Heart left ventricle (tissue), 16 donors: Measurements from ENCODE around the gene KLF7. TPM values are rescaled to one million over a fixed set of nuclear protein-coding genes. Genes with fewer than 3 reads are reported as not detected.

Experiments used
- ATAC-seq, 4 donors: fragments of 200-7000 bp; cut with Tn5 transposase; one replicate each; pipeline ENCODE4 v1.9.1; 2020 to 2022; ENCODE audit warnings: moderate library complexity in 4 of 4, mild to moderate bottlenecking in 3 of 4, moderate number of reproducible peaks in 1 of 4
- DNase-seq, 5 donors: peaks; one replicate each; pipeline ENCODE4 v3.0.0-alpha.2; 2020
- H3K27ac ChIP-seq, 12 donors: fragments of 200-600 bp; sonication (generic) in 4 of 12; one replicate each; pipeline versions ENCODE4 v1.5.0 to v1.8.0; 2016 to 2022; ENCODE audit warnings: mild to moderate bottlenecking in 2 of 12
- H3K27me3 ChIP-seq, 9 donors: fragments of 200-600 bp; sonication (generic) in 2 of 9; one replicate each; pipeline versions ENCODE4 v1.5.1 to v1.8.0; 2016 to 2022; ENCODE audit warnings: mild to moderate bottlenecking in 3 of 9
- H3K36me3 ChIP-seq, 9 donors: fragments of 200-600 bp; sonication (generic) in 2 of 9; one replicate each; pipeline versions ENCODE4 v1.5.0 to v1.8.0; 2018 to 2022; ENCODE audit warnings: mild to moderate bottlenecking in 2 of 9
- H3K4me1 ChIP-seq, 12 donors: fragments of 200-600 bp; sonication (generic) in 4 of 12; one replicate each; pipeline versions ENCODE4 v1.5.0 to v1.8.0; 2016 to 2022; ENCODE audit warnings: mild to moderate bottlenecking in 3 of 12
- H3K4me3 ChIP-seq, 12 donors: fragments of 200-600 bp; sonication (generic) in 4 of 12; one replicate each; pipeline versions ENCODE4 v1.5.0 to v1.8.0; 2017 to 2022; ENCODE audit warnings: mild to moderate bottlenecking in 9 of 12, moderate library complexity in 4 of 12
- H3K9me3 ChIP-seq, 12 donors: fragments of 200-600 bp; sonication (generic) in 4 of 12; one replicate each; pipeline versions ENCODE4 v1.5.0 to v1.8.0; 2016 to 2022; ENCODE audit warnings: mild to moderate bottlenecking in 1 of 12
- CTCF ChIP-seq, 12 donors: fragments of 200-600 bp; sonication (generic) in 4 of 12; IDR thresholded peaks; one replicate each; pipeline versions ENCODE4 v1.5.0 to v1.8.0; 2018 to 2022; ENCODE audit warnings: antibody characterized with exemption in 12 of 12, mild to moderate bottlenecking in 5 of 12
- POLR2A ChIP-seq, 2 donors: fragments of 450-650 bp; IDR thresholded peaks; one replicate each; pipeline ENCODE4 v1.6.1; 2017; ENCODE audit warnings: antibody characterized with exemption in 2 of 2, mild to moderate bottlenecking in 2 of 2, moderate library complexity in 2 of 2
- WGBS, 4 donors: extraction: QIAGEN DNeasy Blood & Tissue Kit in 2 of 4; methylation state at CpG; one replicate each; pipeline versions ENCODE4 v1.1.5 to v1.1.7; 2013 to 2018; 5-methylcytosine and 5-hydroxymethylcytosine counted together
- intact Hi-C, 10 donors: fragments of 100-400 bp; cut with DNase I; formaldehyde crosslinking; loops; one replicate each; pipeline versions ENCODE4 v1.11.1 to v1.14.2; 2022
- polyA plus RNA-seq, 2 donors: library from polyadenylated mRNA; stranded (reverse); fragments of 200-250 nt; gene quantifications; one replicate each; pipeline ENCODE4 v1.2.3, GENCODE V29; 2013
- total RNA-seq, 9 donors: library from RNA; depleted of rRNA in 2 of 9; stranded (reverse); fragments of >200 nt in 2 of 9; fragmentation: NEBNext Ultra II Directional in 3 of 9; extraction: Animal tissue kit (Norgen Biotek cat#: 25700) in 3 of 9; gene quantifications; one replicate each; pipeline versions ENCODE4 v1.1.0 to v1.2.4, GENCODE V29; 2016 to 2023
- donor health status: ischemic (EF 13 %, LVEDD 7.1; RV severe dilation, severe dysfunction).
- donor health status: healthy with polysubstance abuse.
- donor health status: DM: no; HTN: yes; CAD: no.
- donor health status: DM: no; HTN: no; CAD: no.
- donor health status: ischemic (EF 25% LVEDD 6.9; RV normal size, moderate dysfunction).
- donor health status: ischemic (EF 25% LVEDD 5.7; RV mildly dilated, moderate dysfunction).
- donor health status: healthy.
- donor health status: DM: yes; HTN: yes; CAD: no.
- donor health status: ischemic (EF 35%, LVEDD 5.7; RV mildly dilated, moderate dysfunction).
- donor health status: nonischemic (EF 11% LVEDD 7.7; RV severe dilation, severe dysfunction).
- donor health status: DM: yes; HTN: yes; CAD: no.
- donor health status: PGD.
- donor health status: ischemic (EF 29% LVEDD 5.4; RV normal size, mild dysfunction).
- donor health status: nonischemic (EF 23%, LVEDD 6.1; RV moderate dilation, normal function).

Gene KLF7
- total and polyA plus RNA-seq, 11 donors: 5.0 to 49.8 (median 26.2) TPM

GRCh38 chr2:207064128-207064690, 101.5 kb downstream of the KLF7 start:
- no peak for TF ChIP-seq POLR2A (IDR thresholded peaks at IDR 0.05)
- no peak for TF ChIP-seq CTCF (IDR thresholded peaks at IDR 0.05)
- Histone ChIP-seq H3K4me3 (no peak overlapping the region), H3K36me3 (no peaks in the 10 kb centered on the region), H3K27ac (no peak overlapping the region), H3K27me3 (no peaks in the 10 kb centered on the region), H3K9me3 (no peaks in the 10 kb centered on the region), H3K4me1 (peaks cover 0 to 18% (median 8%) of the 10 kb centered on the region in 12 donors)
- intact Hi-C loops: no loop called here
- 62 to 76% (median 67%) methylated on average over 11 of the region's 11 CpGs for WGBS, 4 donors
- peak in 1 of 4 donors; percentile 64 for ATAC-seq
- DNase-seq: no peak

DNA sequence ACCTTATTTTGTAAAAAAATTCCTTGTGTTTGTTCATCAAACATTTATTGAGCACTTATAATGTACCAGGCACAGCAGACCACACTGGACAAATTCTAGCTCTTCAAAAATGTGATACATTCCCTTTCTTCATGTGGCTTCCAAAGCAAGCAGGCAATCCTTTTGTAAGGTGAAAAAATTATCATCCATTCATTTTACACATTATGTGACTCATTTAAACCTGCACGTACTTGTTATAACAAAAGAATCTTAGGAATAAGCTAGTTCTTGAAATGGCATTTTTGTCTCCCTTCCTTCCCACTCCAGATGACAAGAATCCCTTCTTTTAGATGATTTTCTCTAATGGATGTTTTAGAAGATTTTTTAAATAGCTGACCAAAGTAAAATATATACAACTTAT, 104.6 kb downstream of the KLF7 start:
- 86 to 93% (median 89%) methylated on average over 1 of the region's 1 CpG for WGBS, 4 donors
- ATAC-seq (no peak), DNase-seq (no peak)
- Histone ChIP-seq H3K4me1 (peaks cover 0 to 6% (median 0%) of the 10 kb centered on the region in 12 donors), H3K27me3 (no peaks in the 10 kb centered on the region), H3K9me3 (no peaks in the 10 kb centered on the region), H3K4me3 (no peak overlapping the region), H3K36me3 (no peaks in the 10 kb centered on the region), H3K27ac (no peak overlapping the region)
- no peak for TF ChIP-seq POLR2A (IDR thresholded peaks at IDR 0.05)
- TF ChIP-seq CTCF (IDR thresholded peaks at IDR 0.05): no peak
- intact Hi-C loops: no loop called here

DNA sequence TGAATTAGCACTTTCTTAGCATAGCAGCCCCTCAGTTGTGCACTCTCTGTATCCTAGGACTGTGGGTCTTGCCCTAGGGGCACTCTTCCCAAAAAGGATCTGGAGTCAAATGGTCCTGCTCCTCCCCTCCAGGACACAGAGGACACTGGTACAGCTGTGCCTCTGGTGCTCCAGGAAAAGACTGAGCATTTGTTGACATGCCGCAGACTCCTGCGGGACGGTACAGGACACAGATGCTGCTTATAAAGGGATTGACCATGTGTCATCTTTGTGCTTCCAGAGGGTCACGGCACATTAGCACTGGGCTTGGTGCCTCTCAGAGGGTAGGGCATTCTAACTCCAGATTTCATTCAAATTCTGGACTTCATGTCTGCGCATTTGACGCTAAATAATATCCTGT, 110.5 kb downstream of the KLF7 start:
- no peaks in the 10 kb centered on the region for H3K27me3 ChIP-seq
- no peak overlapping the region for H3K4me3 ChIP-seq
- H3K4me1 ChIP-seq: peaks cover 0 to 9% (median 0%) of the 10 kb centered on the region in 12 donors
- intact Hi-C loops: loop anchor here in 1 of 10 donors (10.0 kb wide), 1 partner anchor 420 kb away; no protein-coding TSS in a partner anchor
- TF ChIP-seq CTCF (IDR thresholded peaks at IDR 0.05): no peak
- TF ChIP-seq POLR2A (IDR thresholded peaks at IDR 0.05): no peak
- no peak overlapping the region for H3K27ac ChIP-seq
- WGBS, 4 donors: 69 to 84% (median 76%) methylated on average over 6 of the region's 6 CpGs
- no peak for ATAC-seq
- H3K9me3 ChIP-seq: no peaks in the 10 kb centered on the region
- no peaks in the 10 kb centered on the region for H3K36me3 ChIP-seq
- DNase-seq: no peak

GRCh38 chr2:207054521-207054920, 111.2 kb downstream of the KLF7 start:
- no peak for DNase-seq
- H3K27me3 ChIP-seq: no peaks in the 10 kb centered on the region
- no peaks in the 10 kb centered on the region for H3K36me3 ChIP-seq
- ATAC-seq: no peak
- H3K4me1 ChIP-seq: peaks cover 0 to 9% (median 0%) of the 10 kb centered on the region in 12 donors
- H3K9me3 ChIP-seq: no peaks in the 10 kb centered on the region
- H3K4me3 ChIP-seq: no peak overlapping the region
- TF ChIP-seq CTCF (IDR thresholded peaks at IDR 0.05) (no peak), POLR2A (IDR thresholded peaks at IDR 0.05) (no peak)
- intact Hi-C loops: loop anchor here in 1 of 10 donors (10.0 kb wide), 1 partner anchor 420 kb away; no protein-coding TSS in a partner anchor
- H3K27ac ChIP-seq: no peak overlapping the region
- WGBS, 4 donors: 87 to 95% (median 91%) methylated on average over 4 of the region's 4 CpGs
